GM19023 (cell line): ENCODE results near the gene SEPTIN8.

ENCODE experiments used
- ATAC-seq: cut with Tn5 transposase; IDR thresholded peaks from one replicate; pipeline ENCODE4 v1.9.1; 2021; ENCODE audit warnings: mild to moderate bottlenecking, moderate library complexity; ENCODE audit not compliant: unreplicated experiment

SEPTIN8 gene

DNA sequence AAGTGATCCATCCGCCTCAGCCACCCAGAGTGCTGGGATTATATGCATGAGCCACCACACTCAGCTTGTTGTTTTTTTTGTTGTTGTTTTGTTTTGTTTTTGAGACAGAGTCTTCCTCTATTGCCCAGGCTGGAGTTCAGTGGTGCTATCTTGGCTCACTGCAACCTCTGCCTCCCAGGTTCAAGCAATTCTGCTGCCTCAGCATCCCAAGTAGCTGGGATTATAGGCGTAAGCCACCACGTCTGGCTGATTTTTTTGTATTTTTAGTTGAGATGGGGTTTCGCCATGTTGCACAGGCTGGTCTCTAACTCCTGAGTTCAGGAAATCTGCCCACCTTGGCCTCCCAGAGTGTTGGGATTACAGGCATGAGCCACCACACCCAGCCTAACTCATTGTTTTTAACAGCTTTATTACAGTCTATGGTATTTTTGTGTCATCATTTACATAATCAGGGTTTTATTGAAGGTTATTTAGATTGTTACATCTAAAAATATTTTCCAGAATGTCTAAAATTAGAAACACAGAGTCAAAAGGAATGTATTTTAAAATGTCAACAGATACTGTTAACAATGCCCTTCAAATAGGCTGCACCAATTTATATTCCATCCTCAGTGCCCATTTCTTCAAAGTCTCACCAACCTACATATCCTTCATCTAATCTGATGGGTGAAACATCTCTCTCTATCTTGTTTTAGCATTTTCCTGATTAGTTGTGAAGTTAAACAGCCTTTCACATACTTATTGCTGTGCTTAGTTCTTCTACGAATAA is 58.3 kb downstream of the SEPTIN8 start:
- no peak for ATAC-seq

DNA sequence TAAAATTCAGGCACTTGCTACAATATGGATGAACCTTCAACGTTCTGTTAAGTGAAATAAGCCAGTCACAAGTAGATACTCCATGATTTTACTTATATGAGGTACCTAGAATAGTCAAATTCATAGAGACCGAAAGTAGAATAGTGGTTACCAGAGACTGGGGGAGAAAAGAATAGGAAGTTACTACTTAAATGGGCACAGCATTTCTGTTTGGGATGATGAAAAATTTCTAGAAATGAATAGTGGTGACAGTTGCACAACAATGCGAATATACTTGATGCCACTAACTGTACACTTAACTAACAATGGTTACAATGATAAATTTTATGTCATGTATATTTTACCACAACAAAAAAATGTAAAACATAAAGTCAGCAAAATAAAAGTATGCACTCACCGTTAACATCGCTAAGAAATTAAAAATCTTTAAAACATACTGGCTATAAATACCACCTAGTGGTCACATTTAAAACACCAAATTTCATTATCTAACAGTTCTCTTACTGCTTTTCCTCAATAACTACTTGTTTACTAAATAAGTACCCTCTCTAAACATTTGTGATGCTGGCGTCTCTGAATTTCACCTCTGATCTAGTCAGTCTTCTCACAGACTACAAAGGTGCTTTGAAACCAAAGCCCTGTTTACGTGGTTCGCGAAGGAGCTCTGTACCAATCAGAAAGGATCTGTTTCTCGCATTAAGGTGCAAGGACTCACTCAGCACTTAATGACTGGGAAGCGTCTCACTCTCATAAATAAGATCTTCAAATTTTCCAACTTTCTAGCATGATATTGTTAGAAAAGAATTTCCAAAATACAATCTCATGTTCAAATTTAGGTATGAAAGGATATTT is 62.4 kb downstream of the SEPTIN8 start:
- ATAC-seq = no peak

GRCh38 chr5:132708645-132709044 is 68.4 kb downstream of the SEPTIN8 start:
- no peak for ATAC-seq

DNA sequence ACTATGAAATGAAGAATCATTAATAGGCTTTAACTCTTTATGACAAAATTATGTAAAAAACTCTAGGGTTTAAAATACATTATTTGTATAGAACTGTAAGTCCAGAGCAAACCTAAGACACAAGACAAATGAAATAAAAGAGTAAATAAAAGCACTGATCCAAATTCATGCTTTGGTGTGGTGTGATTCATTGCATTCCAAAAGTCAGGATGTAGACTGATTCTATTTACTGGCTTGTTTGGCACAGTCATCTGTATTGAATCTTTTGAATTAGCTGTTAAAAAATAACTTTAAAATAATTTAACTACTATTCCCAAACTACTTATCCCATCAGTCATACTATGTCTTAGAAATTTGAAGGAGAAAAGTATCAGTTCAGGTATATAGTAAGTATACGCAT is 72.2 kb downstream of the SEPTIN8 start:
- ATAC-seq = no peak
